Islet precursor cell (in vitro differentiated cells): ENCODE results near the gene ZNF502.

Source experiments
- DNase-seq: peaks from one replicate; pipeline ENCODE4 v3.0.0-alpha.2; 2018

Gene ZNF502

GRCh38 chr3:44771424-44772098 is 59.1 kb downstream of the ZNF502 start:
- DNase-seq, result no peak

DNA sequence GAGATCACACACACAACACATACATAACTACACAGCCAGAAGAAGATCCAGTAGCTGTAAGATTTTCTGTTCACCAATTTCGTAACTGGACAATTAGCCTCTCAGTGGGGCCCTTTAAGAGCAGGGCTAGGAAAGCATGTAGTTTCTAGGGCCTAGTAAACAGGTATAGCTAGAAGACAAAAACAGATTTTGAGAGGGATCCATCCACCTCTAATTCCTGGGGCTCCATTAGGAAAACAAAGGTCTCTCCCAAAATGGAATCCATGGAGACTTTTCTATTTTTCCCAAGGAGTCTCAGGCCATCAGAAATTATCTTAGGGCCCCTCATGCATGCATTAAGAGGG is 59.6 kb downstream of the ZNF502 start:
- no peak for DNase-seq
